NCI-H1694 (cell line): ENCODE measurements around the gene RAD54L.
"Not testable (repeated sequence)": the region's sequence is repeated elsewhere in the genome, so short reads cannot be mapped to it uniquely, and the experiment has no call there.

ENCODE experiments used
- DNase-seq: peaks from one replicate; lab custom pipeline; 2025; lab: John Stamatoyannopoulos, UW

RAD54L gene

GRCh38 chr1:46285730-46286477, 38.3 kb downstream of the RAD54L start:
- DNase-seq: peak; percentile 92

GRCh38 chr1:46288485-46289133, 41.0 kb downstream of the RAD54L start:
- DNase-seq: no peak

GRCh38 chr1:46289134-46289494, 41.6 kb downstream of the RAD54L start:
- DNase-seq: no peak

- no peak for DNase-seq
Observed at GRCh38 chr1:46289976-46290375, 42.4 kb downstream of the RAD54L start.

- no peak for DNase-seq
Observed at GRCh38 chr1:46295306-46295705, 47.7 kb downstream of the RAD54L start.

GRCh38 chr1:46298387-46298786, 50.8 kb downstream of the RAD54L start:
- DNase-seq: no peak

GRCh38 chr1:46300673-46301405, 53.3 kb downstream of the RAD54L start:
- DNase-seq: no peak

- DNase-seq: no peak
Observed at GRCh38 chr1:46301406-46301807, 53.8 kb downstream of the RAD54L start.

GRCh38 chr1:46301808-46302640, 54.5 kb downstream of the RAD54L start:
- peak; percentile 4 for DNase-seq

- DNase-seq: no peak
Observed at GRCh38 chr1:46302641-46303037, 55.1 kb downstream of the RAD54L start.

- peak; percentile 91 for DNase-seq
Observed at GRCh38 chr1:46303038-46303871, 55.7 kb downstream of the RAD54L start, which contains the start of the genes LRRC41 and UQCRH. Gene LRRC41 (minus strand): TSS chr1:46303616. CDS start chr1:46303322, 294 bp downstream. Gene UQCRH (plus strand): TSS chr1:46303698. CDS start chr1:46303767, 69 bp downstream.

- no peak for DNase-seq
Observed at GRCh38 chr1:46303872-46304326, 56.3 kb downstream of the RAD54L start.

GRCh38 chr1:46306159-46306530, 58.6 kb downstream of the RAD54L start:
- no peak for DNase-seq

- DNase-seq: no peak
Observed at GRCh38 chr1:46309401-46310159, 62.0 kb downstream of the RAD54L start.

GRCh38 chr1:46310321-46310720, 62.8 kb downstream of the RAD54L start:
- DNase-seq: no peak

GRCh38 chr1:46315669-46316403, 68.3 kb downstream of the RAD54L start:
- no peak for DNase-seq

GRCh38 chr1:46317323-46317722, 69.8 kb downstream of the RAD54L start:
- DNase-seq: no peak

- not testable (repeated sequence) for DNase-seq
Observed at GRCh38 chr1:46319301-46319700, 71.7 kb downstream of the RAD54L start.
